ENCODE data around the gene RBM26. TPM values are rescaled to one million over a fixed set of nuclear protein-coding genes. Genes with fewer than 3 reads are reported as not detected.

Gene RBM26
- total and polyA plus RNA-seq, 4 donors = 6.4 to 18.4 (median 12.3) TPM

DNA sequence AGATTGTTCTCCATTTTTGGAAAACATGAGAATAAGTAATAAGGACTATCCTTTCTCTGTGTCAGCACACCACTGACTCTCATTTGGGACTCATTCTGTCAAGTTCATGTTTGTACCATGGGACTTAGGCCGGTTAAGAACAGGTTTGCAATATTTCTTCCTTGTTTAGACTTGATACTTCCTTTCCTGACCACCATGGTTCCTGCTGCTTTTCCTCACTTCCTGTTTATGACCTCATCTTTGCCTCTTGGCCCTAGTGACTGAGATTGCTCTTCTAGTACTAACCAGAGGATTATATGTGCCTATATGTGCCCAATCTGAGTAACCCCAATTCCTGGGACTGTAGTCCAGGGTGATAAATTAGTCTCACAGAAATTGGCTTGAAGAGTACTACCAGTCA lies 42.4 kb upstream of the RBM26 start:
- WGBS = 68% methylated on average over 1 of the region's 1 CpG
- no peak overlapping the region for H3K27ac ChIP-seq (ENCODE audit: low read depth in 1 of 2, low read length in 2 of 2)
- no peak overlapping the region for H3K4me3 ChIP-seq (ENCODE audit: low read depth in 1 of 3, low read length in 3 of 3)
- H3K4me1 ChIP-seq (ENCODE audit: control insufficient read depth in 4 of 4, insufficient read depth in 4 of 4, low read length in 3 of 4) = no peaks in the 10 kb centered on the region
- no peak overlapping the region for H3K9ac ChIP-seq (ENCODE audit: low read depth in 1 of 2, low read length in 2 of 2)
- H3K27me3 ChIP-seq (ENCODE audit: control insufficient read depth in 4 of 4, insufficient read depth in 4 of 4, low read length in 3 of 4) = no peaks in the 10 kb centered on the region
- H3K36me3 ChIP-seq (ENCODE audit: control insufficient read depth in 4 of 4, insufficient read depth in 3 of 4, low read depth in 1 of 4, low read length in 3 of 4) = no peaks in the 10 kb centered on the region
- no peaks in the 10 kb centered on the region for H3K9me3 ChIP-seq (ENCODE audit: control insufficient read depth in 4 of 4, low read length in 3 of 4)
- no peak for DNase-seq (ENCODE audit: low spot score)
- no peak for TF ChIP-seq TAF1 (conservative IDR thresholded peaks at IDR 0.05)
- no peak for TF ChIP-seq FOXA2 (IDR thresholded peaks at IDR 0.05)
- TF ChIP-seq HNF4G (IDR thresholded peaks at IDR 0.05) = no peak
- TF ChIP-seq, protein P1, sequence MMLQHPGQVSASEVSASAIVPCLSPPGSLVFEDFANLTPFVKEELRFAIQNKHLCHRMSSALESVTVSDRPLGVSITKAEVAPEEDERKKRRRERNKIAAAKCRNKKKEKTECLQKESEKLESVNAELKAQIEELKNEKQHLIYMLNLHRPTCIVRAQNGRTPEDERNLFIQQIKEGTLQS (IDR thresholded peaks at IDR 0.05) = no peak
- TF ChIP-seq, protein P2, sequence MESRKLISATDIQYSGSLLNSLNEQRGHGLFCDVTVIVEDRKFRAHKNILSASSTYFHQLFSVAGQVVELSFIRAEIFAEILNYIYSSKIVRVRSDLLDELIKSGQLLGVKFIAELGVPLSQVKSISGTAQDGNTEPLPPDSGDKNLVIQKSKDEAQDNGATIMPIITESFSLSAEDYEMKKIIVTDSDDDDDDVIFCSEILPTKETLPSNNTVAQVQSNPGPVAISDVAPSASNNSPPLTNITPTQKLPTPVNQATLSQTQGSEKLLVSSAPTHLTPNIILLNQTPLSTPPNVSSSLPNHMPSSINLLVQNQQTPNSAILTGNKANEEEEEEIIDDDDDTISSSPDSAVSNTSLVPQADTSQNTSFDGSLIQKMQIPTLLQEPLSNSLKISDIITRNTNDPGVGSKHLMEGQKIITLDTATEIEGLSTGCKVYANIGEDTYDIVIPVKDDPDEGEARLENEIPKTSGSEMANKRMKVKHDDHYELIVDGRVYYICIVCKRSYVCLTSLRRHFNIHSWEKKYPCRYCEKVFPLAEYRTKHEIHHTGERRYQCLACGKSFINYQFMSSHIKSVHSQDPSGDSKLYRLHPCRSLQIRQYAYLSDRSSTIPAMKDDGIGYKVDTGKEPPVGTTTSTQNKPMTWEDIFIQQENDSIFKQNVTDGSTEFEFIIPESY (IDR thresholded peaks at IDR 0.05) = no peak

DNA sequence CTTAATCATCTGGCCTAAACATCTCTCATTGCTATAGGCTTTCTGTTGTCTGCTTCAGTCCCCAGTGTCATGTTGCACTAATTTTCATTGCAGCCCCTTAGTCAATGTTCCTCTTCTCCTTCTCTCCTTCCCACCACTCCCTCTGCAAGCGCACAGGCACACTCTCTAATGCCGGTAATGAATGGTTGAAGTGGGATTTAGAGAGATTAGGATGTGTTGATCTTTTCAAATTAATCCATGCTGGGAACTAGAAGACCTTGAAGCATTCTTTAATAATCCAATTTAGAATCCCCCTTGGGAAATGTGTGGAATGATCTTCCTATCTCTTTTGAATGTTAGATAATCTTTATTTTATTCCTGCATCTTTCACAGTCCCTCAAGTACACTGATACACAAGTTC lies 41.7 kb upstream of the RBM26 start:
- H3K27me3 ChIP-seq (ENCODE audit: control insufficient read depth in 4 of 4, insufficient read depth in 4 of 4, low read length in 3 of 4) = no peaks in the 10 kb centered on the region
- H3K27ac ChIP-seq (ENCODE audit: low read depth in 1 of 2, low read length in 2 of 2) = no peak overlapping the region
- no peak overlapping the region for H3K9ac ChIP-seq (ENCODE audit: low read depth in 1 of 2, low read length in 2 of 2)
- H3K4me3 ChIP-seq (ENCODE audit: low read depth in 1 of 3, low read length in 3 of 3) = no peak overlapping the region
- 74% methylated on average over 2 of the region's 2 CpGs for WGBS
- H3K9me3 ChIP-seq (ENCODE audit: control insufficient read depth in 4 of 4, low read length in 3 of 4) = no peaks in the 10 kb centered on the region
- no peak for TF ChIP-seq GABPA (IDR thresholded peaks at IDR 0.05 in 1 of 2, conservative IDR thresholded peaks at IDR 0.05 in 1 of 2)
- no peak for TF ChIP-seq HNF4G (IDR thresholded peaks at IDR 0.05)
- no peak for TF ChIP-seq FOXA2 (IDR thresholded peaks at IDR 0.05)
- no peak for TF ChIP-seq RXRA (IDR thresholded peaks at IDR 0.05)
- TF ChIP-seq SP1 (IDR thresholded peaks at IDR 0.05) = no peak
- TF ChIP-seq RAD21 (IDR thresholded peaks at IDR 0.05) = no peak
- no peak for TF ChIP-seq YY1 (IDR thresholded peaks at IDR 0.05)
- no peak for TF ChIP-seq FOXA1 (IDR thresholded peaks at IDR 0.05)
- no peak for TF ChIP-seq JUND (IDR thresholded peaks at IDR 0.05)
- TF ChIP-seq, protein P1 (IDR thresholded peaks at IDR 0.05) = no peak
- no peak for TF ChIP-seq TAF1 (conservative IDR thresholded peaks at IDR 0.05)
- no peak for DNase-seq (ENCODE audit: low spot score)
- no peaks in the 10 kb centered on the region for H3K36me3 ChIP-seq (ENCODE audit: control insufficient read depth in 4 of 4, insufficient read depth in 3 of 4, low read depth in 1 of 4, low read length in 3 of 4)
- no peaks in the 10 kb centered on the region for H3K4me1 ChIP-seq (ENCODE audit: control insufficient read depth in 4 of 4, insufficient read depth in 4 of 4, low read length in 3 of 4)

DNA sequence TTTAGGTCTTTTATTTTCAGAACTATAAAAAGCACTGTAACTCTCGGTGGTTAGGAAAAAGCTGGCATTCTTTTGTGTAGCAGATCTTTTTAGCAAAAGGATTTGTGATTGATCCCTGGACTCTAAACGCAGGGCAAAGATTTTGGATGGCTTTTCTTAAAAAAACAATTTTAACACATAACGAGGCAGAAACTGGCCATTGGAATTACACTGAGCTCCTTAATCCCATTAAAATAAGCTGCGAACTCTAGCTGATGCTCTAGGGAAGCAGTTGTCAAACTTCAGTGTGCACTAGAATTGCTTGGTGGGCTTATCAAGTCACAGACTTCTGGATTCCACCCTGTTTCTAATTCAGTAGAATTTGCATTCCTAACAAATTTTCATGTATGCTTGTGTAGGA lies 41.1 kb upstream of the RBM26 start:
- H3K36me3 ChIP-seq (ENCODE audit: control insufficient read depth in 4 of 4, insufficient read depth in 3 of 4, low read depth in 1 of 4, low read length in 3 of 4) = no peaks in the 10 kb centered on the region
- no peak overlapping the region for H3K4me3 ChIP-seq (ENCODE audit: low read depth in 1 of 3, low read length in 3 of 3)
- H3K27ac ChIP-seq (ENCODE audit: low read depth in 1 of 2, low read length in 2 of 2) = no peak overlapping the region
- no peaks in the 10 kb centered on the region for H3K4me1 ChIP-seq (ENCODE audit: control insufficient read depth in 4 of 4, insufficient read depth in 4 of 4, low read length in 3 of 4)
- DNase-seq (ENCODE audit: low spot score) = no peak
- no peaks in the 10 kb centered on the region for H3K9me3 ChIP-seq (ENCODE audit: control insufficient read depth in 4 of 4, low read length in 3 of 4)
- no peak overlapping the region for H3K9ac ChIP-seq (ENCODE audit: low read depth in 1 of 2, low read length in 2 of 2)
- 83% methylated on average over 4 of the region's 4 CpGs for WGBS
- H3K27me3 ChIP-seq (ENCODE audit: control insufficient read depth in 4 of 4, insufficient read depth in 4 of 4, low read length in 3 of 4) = no peaks in the 10 kb centered on the region
- TF ChIP-seq TAF1 (conservative IDR thresholded peaks at IDR 0.05) = no peak
- TF ChIP-seq NR2F2 (IDR thresholded peaks at IDR 0.05) = no peak
- no peak for TF ChIP-seq EGR1 (IDR thresholded peaks at IDR 0.05; ENCODE audit: low read depth in 2 of 2)
- TF ChIP-seq RAD21 (IDR thresholded peaks at IDR 0.05) = no peak
- TF ChIP-seq, protein P1 (IDR thresholded peaks at IDR 0.05) = no peak
- TF ChIP-seq HNF4A (conservative IDR thresholded peaks at IDR 0.05) = no peak
- TF ChIP-seq, protein P3, sequence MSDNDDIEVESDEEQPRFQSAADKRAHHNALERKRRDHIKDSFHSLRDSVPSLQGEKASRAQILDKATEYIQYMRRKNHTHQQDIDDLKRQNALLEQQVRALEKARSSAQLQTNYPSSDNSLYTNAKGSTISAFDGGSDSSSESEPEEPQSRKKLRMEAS (IDR thresholded peaks at IDR 0.05) = no peak
- TF ChIP-seq RXRA (IDR thresholded peaks at IDR 0.05) = no peak
- no peak for TF ChIP-seq SP1 (IDR thresholded peaks at IDR 0.05)
- TF ChIP-seq, protein P2 (IDR thresholded peaks at IDR 0.05) = no peak
- no peak for TF ChIP-seq FOXA1 (IDR thresholded peaks at IDR 0.05)
- TF ChIP-seq, protein P4, sequence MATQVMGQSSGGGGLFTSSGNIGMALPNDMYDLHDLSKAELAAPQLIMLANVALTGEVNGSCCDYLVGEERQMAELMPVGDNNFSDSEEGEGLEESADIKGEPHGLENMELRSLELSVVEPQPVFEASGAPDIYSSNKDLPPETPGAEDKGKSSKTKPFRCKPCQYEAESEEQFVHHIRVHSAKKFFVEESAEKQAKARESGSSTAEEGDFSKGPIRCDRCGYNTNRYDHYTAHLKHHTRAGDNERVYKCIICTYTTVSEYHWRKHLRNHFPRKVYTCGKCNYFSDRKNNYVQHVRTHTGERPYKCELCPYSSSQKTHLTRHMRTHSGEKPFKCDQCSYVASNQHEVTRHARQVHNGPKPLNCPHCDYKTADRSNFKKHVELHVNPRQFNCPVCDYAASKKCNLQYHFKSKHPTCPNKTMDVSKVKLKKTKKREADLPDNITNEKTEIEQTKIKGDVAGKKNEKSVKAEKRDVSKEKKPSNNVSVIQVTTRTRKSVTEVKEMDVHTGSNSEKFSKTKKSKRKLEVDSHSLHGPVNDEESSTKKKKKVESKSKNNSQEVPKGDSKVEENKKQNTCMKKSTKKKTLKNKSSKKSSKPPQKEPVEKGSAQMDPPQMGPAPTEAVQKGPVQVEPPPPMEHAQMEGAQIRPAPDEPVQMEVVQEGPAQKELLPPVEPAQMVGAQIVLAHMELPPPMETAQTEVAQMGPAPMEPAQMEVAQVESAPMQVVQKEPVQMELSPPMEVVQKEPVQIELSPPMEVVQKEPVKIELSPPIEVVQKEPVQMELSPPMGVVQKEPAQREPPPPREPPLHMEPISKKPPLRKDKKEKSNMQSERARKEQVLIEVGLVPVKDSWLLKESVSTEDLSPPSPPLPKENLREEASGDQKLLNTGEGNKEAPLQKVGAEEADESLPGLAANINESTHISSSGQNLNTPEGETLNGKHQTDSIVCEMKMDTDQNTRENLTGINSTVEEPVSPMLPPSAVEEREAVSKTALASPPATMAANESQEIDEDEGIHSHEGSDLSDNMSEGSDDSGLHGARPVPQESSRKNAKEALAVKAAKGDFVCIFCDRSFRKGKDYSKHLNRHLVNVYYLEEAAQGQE (IDR thresholded peaks at IDR 0.05) = no peak
- no peak for TF ChIP-seq HNF4G (IDR thresholded peaks at IDR 0.05)
